Karpas-422 (cell line): ENCODE data around the gene ZNF318. TPM values are rescaled to one million over a fixed set of nuclear protein-coding genes. Genes with fewer than 3 reads are reported as not detected.
"Not testable (repeated sequence)": the region's sequence is repeated elsewhere in the genome, so short reads cannot be mapped to it uniquely, and the experiment has no call there.

Experiments
- DNase-seq: peaks from one replicate; pipeline ENCODE4 v3.0.0-alpha.2; 2015
- H2AFZ ChIP-seq: fragments of 200-600 bp; sonication (generic); 2 replicates; pipeline ENCODE4 v1.6.1; 2014; ENCODE audit warnings: antibody characterized with exemption, low read length, mixed read lengths
- H3K27ac ChIP-seq: fragments of 200-600 bp; sonication (generic); 2 replicates; pipeline ENCODE4 v1.5.1; 2014; ENCODE audit warnings: mild to moderate bottlenecking, low read length, moderate library complexity
- H3K27me3 ChIP-seq: fragments of 200-600 bp; sonication (generic); 2 replicates; pipeline ENCODE4 v1.6.1; 2014; ENCODE audit warnings: low read length, mixed read lengths
- H3K36me3 ChIP-seq: fragments of 200-600 bp; sonication (generic); 2 replicates; pipeline ENCODE4 v1.6.1; 2014; ENCODE audit warnings: low read length, mixed read lengths; ENCODE audit not compliant: insufficient read depth
- H3K4me1 ChIP-seq: fragments of 200-600 bp; sonication (generic); 2 replicates; pipeline ENCODE4 v1.6.1; 2014; ENCODE audit warnings: mild to moderate bottlenecking, low read length, mixed read lengths
- H3K4me2 ChIP-seq: fragments of 200-600 bp; sonication (generic); 2 replicates; pipeline ENCODE4 v1.6.1; 2014; ENCODE audit warnings: low read length, low read depth, mild to moderate bottlenecking; ENCODE audit not compliant: poor library complexity, severe bottlenecking
- H3K4me3 ChIP-seq: fragments of 200-600 bp; sonication (generic); 2 replicates; pipeline ENCODE4 v1.5.1; 2014; ENCODE audit warnings: mild to moderate bottlenecking, antibody characterized with exemption, low read length, mixed read lengths
- H3K79me2 ChIP-seq: fragments of 200-600 bp; sonication (generic); 2 replicates; pipeline ENCODE4 v1.6.1; 2014; ENCODE audit warnings: mild to moderate bottlenecking, low read length, mixed read lengths
- H3K9ac ChIP-seq: fragments of 200-600 bp; sonication (generic); 2 replicates; pipeline ENCODE4 v1.6.0; 2014; ENCODE audit warnings: low read length
- H3K9me2 ChIP-seq: fragments of 200-600 bp; sonication (generic), shearing (Covaris generic); replicated peaks from 2 replicates; pipeline ENCODE4 v1.6.0; 2014; ENCODE audit warnings: mild to moderate bottlenecking, low read length, moderate library complexity; ENCODE audit not compliant: insufficient read depth
- H3K9me3 ChIP-seq: fragments of 300-700, 200-600 bp; sonication (generic); 2 replicates; pipeline ENCODE4 v1.6.1; 2014; ENCODE audit warnings: low read length, mixed read lengths
- H4K20me1 ChIP-seq: fragments of 200-600 bp; sonication (generic); 2 replicates; pipeline ENCODE4 v1.6.1; 2014; ENCODE audit warnings: mild to moderate bottlenecking, antibody characterized with exemption, low read length, low read depth; ENCODE audit not compliant: insufficient read depth
- total RNA-seq: library from RNA; depleted of rRNA; stranded (reverse); fragments of >200 nt; shearing (Covaris generic); gene quantifications from 2 replicates; pipeline ENCODE4 v1.2.3, GENCODE V29; 2014; ENCODE audit warnings: low replicate concordance; rRNA removed

Gene ZNF318
- 54.5 and 61.8 TPM in 2 replicates for total RNA-seq

DNA sequence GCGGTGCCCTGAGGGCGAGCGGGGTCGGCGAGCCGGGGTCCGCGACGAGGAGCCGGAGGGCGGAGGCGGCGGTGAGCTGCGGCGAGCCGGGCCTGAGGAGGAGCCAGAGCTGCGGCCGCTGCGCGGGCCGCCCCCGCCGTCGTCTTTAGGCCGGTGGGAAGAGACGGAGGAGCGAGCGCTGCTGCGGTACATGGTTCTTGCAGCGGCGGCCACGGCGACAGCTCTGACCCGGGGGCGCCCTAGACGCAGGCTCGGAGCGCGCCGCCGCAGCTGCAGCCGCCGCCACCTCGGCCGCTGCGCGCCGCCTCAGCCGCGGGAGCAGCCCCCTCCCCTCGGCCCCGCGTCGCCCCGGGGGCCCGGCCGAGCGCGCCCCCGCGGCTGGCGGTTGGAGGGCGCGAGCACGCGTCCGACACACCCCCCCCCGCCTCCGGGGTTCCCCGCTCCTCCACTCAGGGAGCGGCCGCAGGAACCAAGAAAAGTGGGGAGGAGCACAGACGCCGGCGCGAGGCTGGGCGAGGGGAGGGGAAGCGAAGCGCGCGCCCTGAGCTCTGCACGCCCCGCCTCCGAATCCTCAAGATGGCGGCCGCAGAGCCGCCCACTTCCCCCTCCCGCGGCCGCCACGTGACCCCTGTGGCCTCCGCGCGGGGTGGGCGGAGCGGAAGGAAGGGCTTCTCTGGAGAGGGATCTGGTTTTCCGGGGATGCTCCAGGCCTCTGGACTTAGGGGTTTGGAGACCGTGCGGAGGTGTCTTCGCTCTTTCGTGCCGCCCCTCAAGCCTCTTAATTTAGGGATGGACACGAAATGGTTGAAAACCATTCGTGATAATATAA is at the start of gene ZNF318:
Gene ZNF318, minus strand, starts transcription at position 474 of the 829 bp plus-strand sequence. Its CDS starts 282 bp downstream, at position 192.
- Histone ChIP-seq H3K4me2 (peak within 1 kb of the TSS; percentile 82), H3K9me3 (no peaks in the 10 kb centered on the region), H3K36me3 (peaks cover 11% of the 10 kb centered on the region; the same call in 1 of the 2 replicates), H3K27me3 (no peaks in the 10 kb centered on the region), H3K4me1 (peaks cover 69% of the 10 kb centered on the region), H3K9ac (peak within 1 kb of the TSS; percentile 95), H2AFZ (no peak within 1 kb of the TSS), H4K20me1 (no peaks in the 10 kb centered on the region), H3K4me3 (peak within 1 kb of the TSS; percentile 72), H3K27ac (peak within 1 kb of the TSS; percentile 89), H3K79me2 (peaks cover 45% of the 10 kb centered on the region), H3K9me2 (no peaks in the 10 kb centered on the region)
- DNase-seq = peak; percentile 99

- Histone ChIP-seq H3K36me3 (no peaks in the 10 kb centered on the region), H3K27ac (no peak overlapping the region), H3K79me2 (no peaks in the 10 kb centered on the region), H2AFZ (no peak overlapping the region), H3K4me2 (no peak overlapping the region), H4K20me1 (no peaks in the 10 kb centered on the region), H3K9me3 (no peaks in the 10 kb centered on the region), H3K9me2 (no peaks in the 10 kb centered on the region), H3K9ac (no peak overlapping the region), H3K4me3 (no peak overlapping the region), H3K4me1 (no peaks in the 10 kb centered on the region), H3K27me3 (no peaks in the 10 kb centered on the region)
- DNase-seq = no peak
Measured at GRCh38 chr6:43416935-43417334, 47.5 kb upstream of the ZNF318 start.

- not testable (repeated sequence) for H3K79me2 ChIP-seq, H3K27me3 ChIP-seq, H3K4me1 ChIP-seq, H3K36me3 ChIP-seq, H3K27ac ChIP-seq, H4K20me1 ChIP-seq, H3K9me2 ChIP-seq, H3K4me3 ChIP-seq, H3K9me3 ChIP-seq, H3K9ac ChIP-seq, DNase-seq, H2AFZ ChIP-seq, H3K4me2 ChIP-seq
Measured at GRCh38 chr6:43415275-43415674, 45.8 kb upstream of the ZNF318 start.

DNA sequence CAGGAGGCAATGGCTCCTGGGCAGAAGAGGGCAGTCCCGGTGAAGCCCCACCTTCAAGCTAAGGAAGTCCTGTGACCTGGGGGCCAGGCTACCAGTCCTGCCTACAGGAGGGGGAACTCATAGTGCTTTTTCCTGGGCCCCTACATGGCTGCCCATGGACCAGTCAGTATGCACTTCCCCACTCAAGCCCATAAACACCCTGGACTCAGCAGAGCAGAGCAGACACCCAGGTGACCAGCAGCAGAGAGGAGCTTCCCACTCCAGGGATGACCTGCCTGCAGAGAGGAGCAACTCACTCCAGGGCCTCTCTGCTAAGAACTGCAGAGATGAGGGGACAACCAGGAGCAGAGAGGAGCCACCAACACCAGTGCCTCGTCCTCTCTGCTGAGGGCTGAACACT is 43.6 kb upstream of the ZNF318 start:
- Histone ChIP-seq H3K79me2 (no peaks in the 10 kb centered on the region), H3K4me2 (no peak overlapping the region), H4K20me1 (no peaks in the 10 kb centered on the region), H3K4me3 (no peak overlapping the region), H3K9me3 (no peaks in the 10 kb centered on the region), H3K9me2 (no peaks in the 10 kb centered on the region), H3K4me1 (no peaks in the 10 kb centered on the region), H3K27me3 (no peaks in the 10 kb centered on the region), H2AFZ (no peak overlapping the region), H3K9ac (no peak overlapping the region), H3K36me3 (no peaks in the 10 kb centered on the region), H3K27ac (no peak overlapping the region)
- no peak for DNase-seq

DNA sequence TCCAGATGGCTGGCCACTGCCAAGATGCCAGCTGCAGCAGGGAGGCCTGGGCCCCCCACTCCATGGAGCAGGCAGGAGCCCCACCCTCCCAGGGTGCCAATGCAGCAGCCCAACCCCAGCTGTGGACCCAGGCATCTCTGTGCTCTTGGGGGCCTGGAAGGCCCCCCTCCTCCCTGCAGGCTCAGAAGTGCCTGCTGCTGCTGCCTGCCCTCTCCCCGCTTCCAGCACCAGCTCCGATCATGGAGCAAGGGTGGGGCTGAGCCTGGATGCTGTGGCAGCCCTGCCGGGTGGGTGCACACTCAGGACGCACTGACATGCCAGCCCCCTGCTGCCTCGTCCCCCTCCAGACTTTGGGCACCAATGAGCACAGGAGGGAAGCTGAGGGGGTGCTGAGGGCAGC is 43.1 kb upstream of the ZNF318 start:
- no peaks in the 10 kb centered on the region for H3K9me3 ChIP-seq
- H3K4me2 ChIP-seq = no peak overlapping the region
- H3K36me3 ChIP-seq = no peaks in the 10 kb centered on the region

DNA sequence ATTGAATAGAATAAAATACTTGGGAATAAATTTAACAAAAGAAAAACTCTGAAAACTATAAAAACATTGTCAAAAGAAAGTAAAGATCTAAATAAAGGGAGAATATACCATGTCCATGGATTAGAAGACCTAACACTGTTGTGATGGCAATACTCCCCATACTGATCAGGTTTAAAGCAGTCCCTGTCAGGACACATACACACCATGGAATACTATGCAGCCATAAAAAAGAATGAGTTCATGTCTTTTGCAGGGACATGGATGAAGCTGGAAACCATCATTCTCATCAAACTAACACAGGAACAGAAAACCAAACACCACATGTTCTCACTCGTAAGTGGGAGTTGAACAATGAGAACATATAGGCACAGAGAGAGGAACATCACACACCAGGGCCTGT is 41.3 kb upstream of the ZNF318 start:
- H3K4me3 ChIP-seq, H3K36me3 ChIP-seq, H3K9ac ChIP-seq, H4K20me1 ChIP-seq, H3K4me2 ChIP-seq, H3K9me2 ChIP-seq, H3K79me2 ChIP-seq, DNase-seq, H3K27ac ChIP-seq, H3K4me1 ChIP-seq, H3K27me3 ChIP-seq, H3K9me3 ChIP-seq, H2AFZ ChIP-seq: not testable (repeated sequence)

More for the DNA sequence above, 43.1 kb upstream of the ZNF318 start:
- Histone ChIP-seq H3K79me2 (no peaks in the 10 kb centered on the region), H3K4me1 (no peaks in the 10 kb centered on the region), H3K9ac (no peak overlapping the region), H2AFZ (no peak overlapping the region), H3K9me2 (no peaks in the 10 kb centered on the region), H3K27me3 (no peaks in the 10 kb centered on the region), H4K20me1 (no peaks in the 10 kb centered on the region), H3K27ac (no peak overlapping the region), H3K4me3 (no peak overlapping the region)
- no peak for DNase-seq

DNA sequence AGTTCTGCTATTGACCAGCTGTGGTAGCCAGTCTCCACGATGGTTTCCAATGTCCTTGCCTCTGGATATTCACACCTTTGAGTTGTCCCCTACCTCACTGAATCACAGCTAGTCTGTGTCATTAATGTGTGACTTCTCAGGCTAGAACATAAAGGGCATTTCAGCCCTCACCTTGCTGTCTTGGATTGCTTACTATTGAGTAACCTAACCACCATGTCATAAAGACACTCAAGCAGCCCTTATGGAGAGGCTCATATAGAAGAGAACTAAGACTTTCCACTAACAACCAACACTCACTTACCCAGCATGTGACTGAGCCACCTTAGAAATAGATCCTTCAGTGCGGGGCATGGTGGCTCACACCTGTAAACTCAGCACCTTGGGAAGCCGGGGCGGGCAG is 38.8 kb upstream of the ZNF318 start:
- Histone ChIP-seq H4K20me1 (no peaks in the 10 kb centered on the region), H3K4me3 (no peak overlapping the region), H3K36me3 (no peaks in the 10 kb centered on the region), H3K27me3 (no peaks in the 10 kb centered on the region), H3K79me2 (no peaks in the 10 kb centered on the region), H3K4me1 (no peaks in the 10 kb centered on the region), H3K9ac (no peak overlapping the region), H3K4me2 (no peak overlapping the region), H3K9me3 (no peaks in the 10 kb centered on the region), H3K27ac (no peak overlapping the region), H2AFZ (no peak overlapping the region), H3K9me2 (no peaks in the 10 kb centered on the region)
- DNase-seq = no peak

- Histone ChIP-seq H3K36me3 (no peaks in the 10 kb centered on the region), H3K79me2 (no peaks in the 10 kb centered on the region), H4K20me1 (no peaks in the 10 kb centered on the region), H3K27me3 (no peaks in the 10 kb centered on the region), H3K9me3 (no peaks in the 10 kb centered on the region), H2AFZ (no peak overlapping the region), H3K9ac (no peak overlapping the region), H3K27ac (no peak overlapping the region), H3K9me2 (no peaks in the 10 kb centered on the region), H3K4me1 (no peaks in the 10 kb centered on the region), H3K4me2 (no peak overlapping the region), H3K4me3 (no peak overlapping the region)
- no peak for DNase-seq
Measured at GRCh38 chr6:43407296-43407695, 37.8 kb upstream of the ZNF318 start.
